H1 (cell line): Measurements from ENCODE around the gene MGAT5B. TPM values are rescaled to one million over a fixed set of nuclear protein-coding genes. Genes with fewer than 3 reads are reported as not detected.

Experiments
- CHD1 ChIP-seq: IDR thresholded peaks from 2 replicates; pipeline ENCODE4 v1.6.1; 2012; ENCODE audit warnings: low read depth, low read length, improper control_type of control experiment
- CTCF ChIP-seq, 3 experiments: IDR thresholded peaks; 1 replicate in 2 of 3; 2 replicates in 1 of 3; pipeline versions ENCODE4 v1.5.1 to v1.6.1; 2011; ENCODE audit warnings: low read length in 3 of 3, mild to moderate bottlenecking in 3 of 3, inconsistent platforms in 2 of 3, low read depth in 1 of 3, moderate library complexity in 1 of 3; ENCODE audit not compliant: insufficient read depth in 1 of 3; ENCODE audit errors: control extremely low read depth in 1 of 3
- POU5F1 ChIP-seq: IDR thresholded peaks from 2 replicates; pipeline ENCODE4 v1.6.1; 2011; ENCODE audit warnings: low read depth, mild to moderate bottlenecking, low read length, moderate library complexity
- RAD21 ChIP-seq, 2 experiments: IDR thresholded peaks in 1 of 2; conservative IDR thresholded peaks in 1 of 2; 2 replicates each; pipeline ENCODE4 v1.6.1; 2011; ENCODE audit warnings: low read depth in 2 of 2, low read length in 2 of 2, improper control_type of control experiment in 1 of 2, inconsistent platforms in 1 of 2, mild to moderate bottlenecking in 1 of 2, moderate library complexity in 1 of 2
- ZNF274 ChIP-seq: IDR thresholded peaks from 2 replicates; pipeline ENCODE4 v1.7.0; 2012; ENCODE audit warnings: low read length, borderline replicate concordance; ENCODE audit errors: extremely low read depth
- polyA plus RNA-seq, 7 experiments: library from polyadenylated mRNA; depleted of rRNA in 3 of 7; stranded (reverse) in 5 of 7; unstranded in 2 of 7; fragments of >200 nt in 5 of 7; fragments of 200-250 nt in 2 of 7; gene quantifications; 1 replicate in 5 of 7; 2 replicates in 1 of 7; 4 replicates in 1 of 7; pipeline versions ENCODE4 v1.2.1 to v1.2.3, GENCODE V29; 2011 to 2013; ENCODE audit warnings: missing spikeins in 2 of 7, mixed read lengths in 2 of 7
- total RNA-seq: library from RNA; stranded (reverse); fragmentation: NEBNext Ultra II Directional; extraction: Animal tissue kit (Norgen Biotek cat#: 25700); gene quantifications from 2 replicates; pipeline ENCODE4 v1.2.1, GENCODE V29; 2021
- TF ChIP-seq, protein P1 (sequence below): fragments of 300-600 bp; sonication (generic); IDR thresholded peaks from 2 replicates; pipeline ENCODE4 v1.7.1; 2012; ENCODE audit warnings: low read length, moderate library complexity, mild to moderate bottlenecking, inconsistent platforms; ENCODE audit not compliant: insufficient replicate concordance

Gene MGAT5B
- total and polyA plus RNA-seq, 2 of the 8 experiments (the other 6 are each of a cell fraction or from before 2014, with no cell fraction given): 7.9 to 8.2 TPM

GRCh38 chr17:76926237-76926866, 58.1 kb downstream of the MGAT5B start (continued):
- TF ChIP-seq RAD21 (IDR thresholded peaks at IDR 0.05 in 1 of 2, conservative IDR thresholded peaks at IDR 0.05 in 1 of 2; ENCODE audit: low read depth in 2 of 2, low read length in 2 of 2) (no peak), CHD1 (no peak), CTCF (IDR thresholded peaks at IDR 0.05; ENCODE audit: control extremely low read depth in 1 of 3, insufficient read depth in 1 of 3, low read depth in 1 of 3, low read length in 3 of 3) (no peak), POU5F1 (no peak), ZNF274 (no peak)
- TF ChIP-seq, protein P1, sequence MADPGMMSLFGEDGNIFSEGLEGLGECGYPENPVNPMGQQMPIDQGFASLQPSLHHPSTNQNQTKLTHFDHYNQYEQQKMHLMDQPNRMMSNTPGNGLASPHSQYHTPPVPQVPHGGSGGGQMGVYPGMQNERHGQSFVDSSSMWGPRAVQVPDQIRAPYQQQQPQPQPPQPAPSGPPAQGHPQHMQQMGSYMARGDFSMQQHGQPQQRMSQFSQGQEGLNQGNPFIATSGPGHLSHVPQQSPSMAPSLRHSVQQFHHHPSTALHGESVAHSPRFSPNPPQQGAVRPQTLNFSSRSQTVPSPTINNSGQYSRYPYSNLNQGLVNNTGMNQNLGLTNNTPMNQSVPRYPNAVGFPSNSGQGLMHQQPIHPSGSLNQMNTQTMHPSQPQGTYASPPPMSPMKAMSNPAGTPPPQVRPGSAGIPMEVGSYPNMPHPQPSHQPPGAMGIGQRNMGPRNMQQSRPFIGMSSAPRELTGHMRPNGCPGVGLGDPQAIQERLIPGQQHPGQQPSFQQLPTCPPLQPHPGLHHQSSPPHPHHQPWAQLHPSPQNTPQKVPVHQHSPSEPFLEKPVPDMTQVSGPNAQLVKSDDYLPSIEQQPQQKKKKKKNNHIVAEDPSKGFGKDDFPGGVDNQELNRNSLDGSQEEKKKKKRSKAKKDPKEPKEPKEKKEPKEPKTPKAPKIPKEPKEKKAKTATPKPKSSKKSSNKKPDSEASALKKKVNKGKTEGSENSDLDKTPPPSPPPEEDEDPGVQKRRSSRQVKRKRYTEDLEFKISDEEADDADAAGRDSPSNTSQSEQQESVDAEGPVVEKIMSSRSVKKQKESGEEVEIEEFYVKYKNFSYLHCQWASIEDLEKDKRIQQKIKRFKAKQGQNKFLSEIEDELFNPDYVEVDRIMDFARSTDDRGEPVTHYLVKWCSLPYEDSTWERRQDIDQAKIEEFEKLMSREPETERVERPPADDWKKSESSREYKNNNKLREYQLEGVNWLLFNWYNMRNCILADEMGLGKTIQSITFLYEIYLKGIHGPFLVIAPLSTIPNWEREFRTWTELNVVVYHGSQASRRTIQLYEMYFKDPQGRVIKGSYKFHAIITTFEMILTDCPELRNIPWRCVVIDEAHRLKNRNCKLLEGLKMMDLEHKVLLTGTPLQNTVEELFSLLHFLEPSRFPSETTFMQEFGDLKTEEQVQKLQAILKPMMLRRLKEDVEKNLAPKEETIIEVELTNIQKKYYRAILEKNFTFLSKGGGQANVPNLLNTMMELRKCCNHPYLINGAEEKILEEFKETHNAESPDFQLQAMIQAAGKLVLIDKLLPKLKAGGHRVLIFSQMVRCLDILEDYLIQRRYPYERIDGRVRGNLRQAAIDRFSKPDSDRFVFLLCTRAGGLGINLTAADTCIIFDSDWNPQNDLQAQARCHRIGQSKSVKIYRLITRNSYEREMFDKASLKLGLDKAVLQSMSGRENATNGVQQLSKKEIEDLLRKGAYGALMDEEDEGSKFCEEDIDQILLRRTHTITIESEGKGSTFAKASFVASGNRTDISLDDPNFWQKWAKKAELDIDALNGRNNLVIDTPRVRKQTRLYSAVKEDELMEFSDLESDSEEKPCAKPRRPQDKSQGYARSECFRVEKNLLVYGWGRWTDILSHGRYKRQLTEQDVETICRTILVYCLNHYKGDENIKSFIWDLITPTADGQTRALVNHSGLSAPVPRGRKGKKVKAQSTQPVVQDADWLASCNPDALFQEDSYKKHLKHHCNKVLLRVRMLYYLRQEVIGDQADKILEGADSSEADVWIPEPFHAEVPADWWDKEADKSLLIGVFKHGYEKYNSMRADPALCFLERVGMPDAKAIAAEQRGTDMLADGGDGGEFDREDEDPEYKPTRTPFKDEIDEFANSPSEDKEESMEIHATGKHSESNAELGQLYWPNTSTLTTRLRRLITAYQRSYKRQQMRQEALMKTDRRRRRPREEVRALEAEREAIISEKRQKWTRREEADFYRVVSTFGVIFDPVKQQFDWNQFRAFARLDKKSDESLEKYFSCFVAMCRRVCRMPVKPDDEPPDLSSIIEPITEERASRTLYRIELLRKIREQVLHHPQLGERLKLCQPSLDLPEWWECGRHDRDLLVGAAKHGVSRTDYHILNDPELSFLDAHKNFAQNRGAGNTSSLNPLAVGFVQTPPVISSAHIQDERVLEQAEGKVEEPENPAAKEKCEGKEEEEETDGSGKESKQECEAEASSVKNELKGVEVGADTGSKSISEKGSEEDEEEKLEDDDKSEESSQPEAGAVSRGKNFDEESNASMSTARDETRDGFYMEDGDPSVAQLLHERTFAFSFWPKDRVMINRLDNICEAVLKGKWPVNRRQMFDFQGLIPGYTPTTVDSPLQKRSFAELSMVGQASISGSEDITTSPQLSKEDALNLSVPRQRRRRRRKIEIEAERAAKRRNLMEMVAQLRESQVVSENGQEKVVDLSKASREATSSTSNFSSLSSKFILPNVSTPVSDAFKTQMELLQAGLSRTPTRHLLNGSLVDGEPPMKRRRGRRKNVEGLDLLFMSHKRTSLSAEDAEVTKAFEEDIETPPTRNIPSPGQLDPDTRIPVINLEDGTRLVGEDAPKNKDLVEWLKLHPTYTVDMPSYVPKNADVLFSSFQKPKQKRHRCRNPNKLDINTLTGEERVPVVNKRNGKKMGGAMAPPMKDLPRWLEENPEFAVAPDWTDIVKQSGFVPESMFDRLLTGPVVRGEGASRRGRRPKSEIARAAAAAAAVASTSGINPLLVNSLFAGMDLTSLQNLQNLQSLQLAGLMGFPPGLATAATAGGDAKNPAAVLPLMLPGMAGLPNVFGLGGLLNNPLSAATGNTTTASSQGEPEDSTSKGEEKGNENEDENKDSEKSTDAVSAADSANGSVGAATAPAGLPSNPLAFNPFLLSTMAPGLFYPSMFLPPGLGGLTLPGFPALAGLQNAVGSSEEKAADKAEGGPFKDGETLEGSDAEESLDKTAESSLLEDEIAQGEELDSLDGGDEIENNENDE: no peak
